ENCODE results near the gene FAM185A.

The FAM185A gene

DNA sequence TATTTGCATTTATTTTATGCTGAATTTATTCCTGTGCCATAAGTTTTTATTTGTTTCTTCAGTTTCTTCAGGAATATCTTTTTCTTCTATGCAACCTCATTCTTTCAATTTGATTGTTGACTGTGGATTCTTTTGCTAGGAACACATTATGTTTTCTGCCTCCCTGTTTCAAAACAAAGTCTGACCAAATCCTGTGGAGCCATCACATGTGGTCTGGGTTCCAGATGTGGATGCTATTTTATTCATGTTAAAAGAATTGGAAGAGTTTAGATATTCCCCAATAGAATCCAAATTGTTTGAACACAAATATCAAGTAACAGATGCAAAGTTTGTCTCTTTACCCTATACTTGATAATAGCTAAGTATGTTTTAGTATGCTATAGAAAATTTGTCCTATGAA lies 107.2 kb downstream of the FAM185A start:
- no peak overlapping the region for H3K4me3 ChIP-seq (ENCODE audit: low read depth, low read length)
- no peak for DNase-seq (ENCODE audit: low read depth)

Data from skeletal muscle cell (primary cell).